ENCODE data around the gene PPP6R2. TPM values are rescaled to one million over a fixed set of nuclear protein-coding genes. Genes with fewer than 3 reads are reported as not detected.

PPP6R2 gene
- total and polyA plus RNA-seq, 2 experiments from 2014 or later, result 41.4 to 88.4 TPM

- H3K27ac ChIP-seq, result no peak overlapping the region
- H3K36me3 ChIP-seq, result no peaks in the 10 kb centered on the region
- H3K4me3 ChIP-seq, result no peak overlapping the region
- no peaks in the 10 kb centered on the region for H3K9me3 ChIP-seq (ENCODE audit: low read depth)
- no peaks in the 10 kb centered on the region for H3K27me3 ChIP-seq
- DNase-seq (ENCODE audit: low read depth in 1 of 2, low spot score in 1 of 2), result no peak
- TF ChIP-seq CTCF (IDR thresholded peaks at IDR 0.05; ENCODE audit: low read depth, low read length), result no peak
- H3K4me1 ChIP-seq (ENCODE audit: low read depth), result peaks cover 12% of the 10 kb centered on the region
These were observed 29.1 kb upstream of the PPP6R2 start for GRCh38 chr22:50314081-50314454.

GRCh38 chr22:50314455-50315288, 28.5 kb upstream of the PPP6R2 start:
- peak in 1 of 2 donors; percentile 56 for DNase-seq (ENCODE audit: low read depth in 1 of 2, low spot score in 1 of 2)
- no peak for TF ChIP-seq CTCF (IDR thresholded peaks at IDR 0.05; ENCODE audit: low read depth, low read length)
- no peak overlapping the region for H3K4me3 ChIP-seq
- H3K4me1 ChIP-seq (ENCODE audit: low read depth), result peaks cover 10% of the 10 kb centered on the region
- no peaks in the 10 kb centered on the region for H3K36me3 ChIP-seq
- H3K27me3 ChIP-seq, result no peaks in the 10 kb centered on the region
- no peak overlapping the region for H3K27ac ChIP-seq
- no peaks in the 10 kb centered on the region for H3K9me3 ChIP-seq (ENCODE audit: low read depth)

GRCh38 chr22:50315289-50316113, 27.6 kb upstream of the PPP6R2 start:
- no peak for DNase-seq (ENCODE audit: low read depth in 1 of 2, low spot score in 1 of 2)
- H3K27ac ChIP-seq, result no peak overlapping the region

GRCh38 chr22:50316114-50317065, 26.7 kb upstream of the PPP6R2 start:
- H3K36me3 ChIP-seq, result no peaks in the 10 kb centered on the region
- TF ChIP-seq CTCF (IDR thresholded peaks at IDR 0.05; ENCODE audit: low read depth, low read length), result no peak
- DNase-seq (ENCODE audit: low read depth in 1 of 2, low spot score in 1 of 2), result no peak
- H3K27ac ChIP-seq, result no peak overlapping the region
- no peak overlapping the region for H3K4me3 ChIP-seq
- peaks cover 10% of the 10 kb centered on the region for H3K4me1 ChIP-seq (ENCODE audit: low read depth)
- no peaks in the 10 kb centered on the region for H3K27me3 ChIP-seq
- H3K9me3 ChIP-seq (ENCODE audit: low read depth), result no peaks in the 10 kb centered on the region

More at GRCh38 chr22:50315289-50316113, 27.6 kb upstream of the PPP6R2 start:
- H3K9me3 ChIP-seq (ENCODE audit: low read depth), result no peaks in the 10 kb centered on the region
- no peak overlapping the region for H3K4me3 ChIP-seq
- no peaks in the 10 kb centered on the region for H3K27me3 ChIP-seq
- no peaks in the 10 kb centered on the region for H3K36me3 ChIP-seq
- no peak for TF ChIP-seq CTCF (IDR thresholded peaks at IDR 0.05; ENCODE audit: low read depth, low read length)
- H3K4me1 ChIP-seq (ENCODE audit: low read depth), result peaks cover 10% of the 10 kb centered on the region

GRCh38 chr22:50317178-50317577, 25.9 kb upstream of the PPP6R2 start:
- Histone ChIP-seq H3K9me3 (ENCODE audit: low read depth) (no peaks in the 10 kb centered on the region), H3K27me3 (no peaks in the 10 kb centered on the region), H3K4me3 (no peak overlapping the region), H3K27ac (no peak overlapping the region), H3K36me3 (no peaks in the 10 kb centered on the region), H3K4me1 (ENCODE audit: low read depth) (peaks cover 10% of the 10 kb centered on the region)
- no peak for DNase-seq (ENCODE audit: low read depth in 1 of 2, low spot score in 1 of 2)
- TF ChIP-seq CTCF (IDR thresholded peaks at IDR 0.05; ENCODE audit: low read depth, low read length), result no peak
